ENCODE data around the gene CACNA1I. TPM values are rescaled to one million over a fixed set of nuclear protein-coding genes. Genes with fewer than 3 reads are reported as not detected.

CACNA1I gene
- total and polyA plus RNA-seq, 2 experiments from 2014 or later = 0.17 to 0.21 TPM

DNA sequence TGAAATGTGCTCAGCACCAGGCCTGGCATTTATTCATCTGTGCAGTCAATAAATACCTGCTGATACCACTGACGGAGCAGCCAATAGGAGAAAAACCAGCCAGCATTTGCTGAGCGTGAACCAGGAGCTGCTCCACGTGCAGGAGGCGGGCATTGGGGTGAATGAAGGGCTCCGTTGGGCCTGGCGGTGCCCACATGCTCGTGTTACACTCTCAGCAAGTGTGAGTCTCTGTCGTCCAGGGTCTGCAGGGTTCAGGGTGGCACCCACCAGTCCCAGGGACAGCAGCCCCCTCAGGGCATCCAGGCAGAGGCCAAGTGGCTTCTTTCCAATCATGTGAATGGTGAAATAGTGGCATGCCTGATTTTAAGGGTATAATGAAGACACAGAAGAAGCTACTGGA is 33.8 kb upstream of the CACNA1I start:
- no peaks in the 10 kb centered on the region for H3K27me3 ChIP-seq
- H3K9me3 ChIP-seq (ENCODE audit: low read depth) = no peaks in the 10 kb centered on the region
- H3K79me2 ChIP-seq = peaks cover 7% of the 10 kb centered on the region
- no peak overlapping the region for H3K4me3 ChIP-seq
- TF ChIP-seq, protein P1, sequence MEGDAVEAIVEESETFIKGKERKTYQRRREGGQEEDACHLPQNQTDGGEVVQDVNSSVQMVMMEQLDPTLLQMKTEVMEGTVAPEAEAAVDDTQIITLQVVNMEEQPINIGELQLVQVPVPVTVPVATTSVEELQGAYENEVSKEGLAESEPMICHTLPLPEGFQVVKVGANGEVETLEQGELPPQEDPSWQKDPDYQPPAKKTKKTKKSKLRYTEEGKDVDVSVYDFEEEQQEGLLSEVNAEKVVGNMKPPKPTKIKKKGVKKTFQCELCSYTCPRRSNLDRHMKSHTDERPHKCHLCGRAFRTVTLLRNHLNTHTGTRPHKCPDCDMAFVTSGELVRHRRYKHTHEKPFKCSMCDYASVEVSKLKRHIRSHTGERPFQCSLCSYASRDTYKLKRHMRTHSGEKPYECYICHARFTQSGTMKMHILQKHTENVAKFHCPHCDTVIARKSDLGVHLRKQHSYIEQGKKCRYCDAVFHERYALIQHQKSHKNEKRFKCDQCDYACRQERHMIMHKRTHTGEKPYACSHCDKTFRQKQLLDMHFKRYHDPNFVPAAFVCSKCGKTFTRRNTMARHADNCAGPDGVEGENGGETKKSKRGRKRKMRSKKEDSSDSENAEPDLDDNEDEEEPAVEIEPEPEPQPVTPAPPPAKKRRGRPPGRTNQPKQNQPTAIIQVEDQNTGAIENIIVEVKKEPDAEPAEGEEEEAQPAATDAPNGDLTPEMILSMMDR (IDR thresholded peaks at IDR 0.05; ENCODE audit: poor library complexity) = no peak
- TF ChIP-seq EZH2phosphoT487 (IDR thresholded peaks at IDR 0.05; ENCODE audit: low read depth, severe bottlenecking, unreplicated experiment) = no peak
- TF ChIP-seq EZH2 (IDR thresholded peaks at IDR 0.05; ENCODE audit: borderline replicate concordance) = no peak
- H3K36me3 ChIP-seq (replicated peaks; ENCODE audit: insufficient read depth, low read depth) = no peaks in the 10 kb centered on the region
- DNase-seq (ENCODE audit: low spot score) = no peak
- peaks cover 8% of the 10 kb centered on the region for H3K4me1 ChIP-seq (ENCODE audit: insufficient read depth)
- H3K9me2 ChIP-seq (replicated peaks; ENCODE audit: insufficient read depth) = no peaks in the 10 kb centered on the region
- H2AFZ ChIP-seq = no peak overlapping the region
- H3K27ac ChIP-seq = no peak overlapping the region
- 77% methylated on average over 8 of the region's 8 CpGs for WGBS (ENCODE audit: low lambda C conversion rate, missing lambda C conversion rate)
- H3K4me2 ChIP-seq = no peak overlapping the region
- no peaks in the 10 kb centered on the region for H4K20me1 ChIP-seq (ENCODE audit: insufficient read depth, poor library complexity, severe bottlenecking)

DNA sequence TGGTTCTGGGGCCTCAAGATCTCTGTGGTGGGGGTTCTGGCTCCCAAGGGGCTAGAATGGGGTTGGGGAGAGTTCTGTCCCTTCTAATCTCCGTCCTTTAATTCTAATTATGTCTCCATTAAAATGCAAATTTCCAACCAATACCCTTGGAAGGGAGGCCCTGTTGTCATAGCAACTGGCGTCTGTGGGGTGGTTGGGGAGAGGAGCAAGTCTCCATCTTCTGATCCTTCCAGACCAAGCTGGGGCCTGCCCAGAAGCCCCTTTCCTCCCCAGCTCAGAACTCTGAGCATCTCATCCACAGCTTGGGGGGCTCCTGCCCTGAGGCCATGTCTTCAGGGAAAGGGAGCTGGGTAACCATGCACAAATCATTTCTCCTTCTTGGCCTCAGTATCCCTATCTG is 32.6 kb upstream of the CACNA1I start:
- no peak overlapping the region for H3K27ac ChIP-seq
- TF ChIP-seq EZH2phosphoT487 (IDR thresholded peaks at IDR 0.05; ENCODE audit: low read depth, severe bottlenecking, unreplicated experiment) (no peak), EZH2 (IDR thresholded peaks at IDR 0.05; ENCODE audit: borderline replicate concordance) (no peak)
- TF ChIP-seq, protein P1 (IDR thresholded peaks at IDR 0.05; ENCODE audit: poor library complexity) = no peak
- 54% methylated on average over 2 of the region's 2 CpGs for WGBS (ENCODE audit: low lambda C conversion rate, missing lambda C conversion rate)

DNA sequence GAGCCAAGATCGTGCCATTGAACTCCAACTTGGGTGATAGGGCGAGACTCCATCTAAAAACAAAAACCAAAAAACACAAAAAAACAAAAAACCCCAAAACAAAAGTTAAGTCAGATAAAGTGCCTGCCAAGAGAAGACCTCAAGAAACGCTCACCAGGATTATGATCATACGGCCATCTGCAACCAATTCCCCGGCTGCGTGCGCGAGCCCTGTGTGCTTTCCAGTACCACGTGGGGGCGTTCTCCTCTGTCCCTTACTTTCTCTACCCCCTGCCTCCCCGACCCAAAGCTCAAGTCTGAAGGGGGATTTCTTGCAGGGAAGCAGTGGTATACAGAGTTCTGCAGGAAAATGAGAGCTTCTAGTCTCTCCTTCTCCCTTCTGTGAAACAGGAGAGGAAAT is 27.5 kb upstream of the CACNA1I start:
- Histone ChIP-seq H3K9me2 (replicated peaks; ENCODE audit: insufficient read depth) (no peaks in the 10 kb centered on the region), H3K27me3 (no peaks in the 10 kb centered on the region), H2AFZ (no peak overlapping the region), H3K36me3 (replicated peaks; ENCODE audit: insufficient read depth, low read depth) (no peaks in the 10 kb centered on the region), H3K4me3 (no peak overlapping the region), H3K9me3 (ENCODE audit: low read depth) (no peaks in the 10 kb centered on the region), H3K4me1 (ENCODE audit: insufficient read depth) (no peaks in the 10 kb centered on the region), H3K79me2 (no peaks in the 10 kb centered on the region), H3K4me2 (no peak overlapping the region), H4K20me1 (ENCODE audit: insufficient read depth, poor library complexity, severe bottlenecking) (no peaks in the 10 kb centered on the region), H3K27ac (no peak overlapping the region)
- TF ChIP-seq EZH2 (IDR thresholded peaks at IDR 0.05; ENCODE audit: borderline replicate concordance) = no peak
- TF ChIP-seq, protein P1 (IDR thresholded peaks at IDR 0.05; ENCODE audit: poor library complexity) = peak; percentile 51
- DNase-seq (ENCODE audit: low spot score) = peak; percentile 57
- WGBS (ENCODE audit: low lambda C conversion rate, missing lambda C conversion rate) = 24% methylated on average over 11 of the region's 11 CpGs

More for the DNA sequence above, 32.6 kb upstream of the CACNA1I start:
- H3K4me1 ChIP-seq (ENCODE audit: insufficient read depth) = peaks cover 5% of the 10 kb centered on the region
- no peaks in the 10 kb centered on the region for H3K79me2 ChIP-seq
- no peaks in the 10 kb centered on the region for H4K20me1 ChIP-seq (ENCODE audit: insufficient read depth, poor library complexity, severe bottlenecking)
- H3K9me3 ChIP-seq (ENCODE audit: low read depth) = no peaks in the 10 kb centered on the region
- no peak overlapping the region for H3K4me2 ChIP-seq
- no peak overlapping the region for H3K4me3 ChIP-seq
- H2AFZ ChIP-seq = no peak overlapping the region
- no peaks in the 10 kb centered on the region for H3K9me2 ChIP-seq (replicated peaks; ENCODE audit: insufficient read depth)
- no peaks in the 10 kb centered on the region for H3K27me3 ChIP-seq
- DNase-seq (ENCODE audit: low spot score) = no peak
- H3K36me3 ChIP-seq (replicated peaks; ENCODE audit: insufficient read depth, low read depth) = no peaks in the 10 kb centered on the region
